Astrocyte (in vitro differentiated cells and primary cell): Measurements from ENCODE around the gene BEND5. TPM values are rescaled to one million over a fixed set of nuclear protein-coding genes. Genes with fewer than 3 reads are reported as not detected.

ENCODE experiments used
- DNase-seq: peaks from one replicate; pipeline ENCODE4 v3.0.0-alpha.2; 2010; ENCODE audit warnings: low read depth
- FAIRE-seq: peaks from 2 replicates; lab custom pipeline; 2011; peaks lifted over from hg19 to GRCh38; lab: Jason Lieb, UNC
- H2AFZ ChIP-seq: 2 replicates; pipeline ENCODE4 v1.6.0; 2012; ENCODE audit warnings: low read depth, low read length, inconsistent platforms
- H3K27ac ChIP-seq: 2 replicates; pipeline ENCODE4 v1.5.1; 2011; ENCODE audit warnings: low read depth, low read length, inconsistent platforms
- H3K27me3 ChIP-seq: 2 replicates; pipeline ENCODE4 v1.6.0; 2011; ENCODE audit warnings: low read length, inconsistent platforms; ENCODE audit not compliant: insufficient read depth
- H3K36me3 ChIP-seq: 2 replicates; pipeline ENCODE4 v1.5.1; 2011; ENCODE audit warnings: low read length, inconsistent platforms; ENCODE audit not compliant: insufficient read depth
- H3K4me1 ChIP-seq: 2 replicates; pipeline ENCODE4 v1.5.1; 2011; ENCODE audit warnings: low read length, inconsistent platforms; ENCODE audit not compliant: insufficient read depth
- H3K4me2 ChIP-seq: 2 replicates; pipeline ENCODE4 v1.6.0; 2012; ENCODE audit warnings: low read length, inconsistent platforms
- H3K4me3 ChIP-seq: 2 replicates; pipeline ENCODE4 v1.5.1; 2011; ENCODE audit warnings: low read depth, mild to moderate bottlenecking, low read length, inconsistent platforms; ENCODE audit not compliant: insufficient read depth
- H3K79me2 ChIP-seq: 2 replicates; pipeline ENCODE4 v1.6.0; 2012; ENCODE audit warnings: mild to moderate bottlenecking, low read length, inconsistent platforms; ENCODE audit not compliant: insufficient read depth
- H3K9ac ChIP-seq: 2 replicates; pipeline ENCODE4 v1.6.0; 2012; ENCODE audit warnings: mild to moderate bottlenecking, low read length, inconsistent platforms
- H3K9me3 ChIP-seq: 2 replicates; pipeline ENCODE4 v1.5.1; 2012; ENCODE audit warnings: low read depth, mild to moderate bottlenecking, low read length, inconsistent platforms; ENCODE audit not compliant: insufficient read depth
- H4K20me1 ChIP-seq: 2 replicates; pipeline ENCODE4 v1.6.0; 2012; ENCODE audit warnings: low read length, inconsistent platforms; ENCODE audit not compliant: insufficient read depth
- H3K27ac Mint-ChIP-seq: one replicate; pipeline ENCODE4 v1.8.0; 2021; ENCODE audit warnings: mild to moderate bottlenecking, mixed read lengths; ENCODE audit not compliant: unreplicated experiment
- H3K27me3 Mint-ChIP-seq: one replicate; pipeline ENCODE4 v1.8.0; 2021; ENCODE audit warnings: low read depth, mixed read lengths; ENCODE audit not compliant: unreplicated experiment
- H3K36me3 Mint-ChIP-seq: one replicate; pipeline ENCODE4 v1.8.0; 2021; ENCODE audit warnings: low read depth, mixed read lengths; ENCODE audit not compliant: unreplicated experiment
- H3K4me1 Mint-ChIP-seq: one replicate; pipeline ENCODE4 v1.8.0; 2021; ENCODE audit warnings: low read depth, mixed read lengths; ENCODE audit not compliant: unreplicated experiment
- H3K4me3 Mint-ChIP-seq: one replicate; pipeline ENCODE4 v1.8.0; 2021; ENCODE audit warnings: mild to moderate bottlenecking, moderate library complexity, mixed read lengths; ENCODE audit not compliant: unreplicated experiment
- H3K9me3 Mint-ChIP-seq: one replicate; pipeline ENCODE4 v1.8.0; 2021; ENCODE audit warnings: mild to moderate bottlenecking, mixed read lengths; ENCODE audit not compliant: unreplicated experiment
- EZH2 ChIP-seq: IDR thresholded peaks from 2 replicates; pipeline ENCODE4 v1.6.1; 2012; ENCODE audit warnings: mild to moderate bottlenecking, low read length, inconsistent platforms; ENCODE audit not compliant: insufficient read depth
- total RNA-seq: library from RNA; stranded (reverse); gene quantifications from 2 replicates; pipeline ENCODE4 v1.2.1, GENCODE V29; 2021
- TF ChIP-seq, protein P1 (sequence below): IDR thresholded peaks from 2 replicates; pipeline ENCODE4 v1.5.1; 2011; ENCODE audit warnings: low read depth, mild to moderate bottlenecking, inconsistent platforms, low read length, moderate library complexity; ENCODE audit not compliant: insufficient read depth

BEND5 gene
- total RNA-seq, 1 donor from 2014 or later = 1.4 TPM

DNA sequence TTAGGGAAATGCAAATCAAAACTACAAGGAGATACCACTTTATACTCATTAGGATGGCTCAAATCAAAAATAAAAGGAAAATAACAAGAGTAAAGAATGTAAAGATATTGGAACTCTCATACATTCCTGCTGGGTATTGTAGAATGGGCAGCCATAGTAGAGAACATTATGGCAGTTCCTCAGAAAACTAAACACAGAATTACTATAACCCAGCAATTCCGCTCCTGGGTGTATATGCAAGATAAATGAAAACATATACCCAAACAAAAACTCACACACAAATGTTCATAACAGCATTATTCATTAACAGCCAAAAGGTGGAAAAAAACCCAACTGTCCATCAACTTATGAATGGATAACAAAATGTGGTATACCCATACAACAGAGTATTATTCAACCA lies 11.4 kb downstream of the BEND5 start:
- Histone ChIP-seq H3K27ac (no peak overlapping the region), H3K4me3 (no peak overlapping the region), H3K4me1 (peaks cover 15% of the 10 kb centered on the region), H3K27me3 (no peaks in the 10 kb centered on the region), H3K9me3 (no peaks in the 10 kb centered on the region), H3K9ac (no peak overlapping the region), H2AFZ (no peak overlapping the region), H4K20me1 (no peaks in the 10 kb centered on the region), H3K4me2 (no peak overlapping the region), H3K79me2 (no peaks in the 10 kb centered on the region), H3K36me3 (no peaks in the 10 kb centered on the region)
- no peak overlapping the region for H3K4me3 Mint-ChIP-seq
- H3K27ac Mint-ChIP-seq = no peak overlapping the region
- H3K36me3 Mint-ChIP-seq = no peaks in the 10 kb centered on the region
- FAIRE-seq = no peak
- no peak for TF ChIP-seq EZH2
- H3K4me1 Mint-ChIP-seq = peaks cover 4% of the 10 kb centered on the region
- no peak for DNase-seq
- no peaks in the 10 kb centered on the region for H3K27me3 Mint-ChIP-seq
- H3K9me3 Mint-ChIP-seq = peaks cover 2% of the 10 kb centered on the region

DNA sequence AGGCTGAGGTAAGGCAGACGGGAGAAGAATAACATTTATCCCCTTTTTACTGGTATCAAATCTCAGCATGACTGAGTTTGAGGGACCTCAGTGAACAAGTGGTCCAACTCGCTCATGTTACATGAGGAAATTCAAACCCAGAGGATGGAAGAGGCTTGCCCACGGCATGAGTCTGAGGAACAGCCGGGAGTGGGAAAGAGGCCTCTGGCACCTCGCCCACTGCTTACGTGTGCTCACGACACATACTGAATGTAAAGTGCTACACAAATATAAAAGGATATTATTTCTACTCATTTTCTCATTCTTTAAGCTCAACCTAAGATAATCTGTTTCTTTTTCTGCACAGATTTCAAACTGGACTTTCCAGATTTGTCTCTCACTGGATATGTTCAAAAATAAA lies 14.7 kb downstream of the BEND5 start:
- Histone ChIP-seq H3K79me2 (no peaks in the 10 kb centered on the region), H3K36me3 (no peaks in the 10 kb centered on the region), H3K4me3 (no peak overlapping the region), H3K27me3 (no peaks in the 10 kb centered on the region), H4K20me1 (no peaks in the 10 kb centered on the region), H3K4me2 (peak overlapping the region; percentile 14), H2AFZ (no peak overlapping the region), H3K9ac (no peak overlapping the region), H3K9me3 (no peaks in the 10 kb centered on the region), H3K4me1 (peaks cover 15% of the 10 kb centered on the region), H3K27ac (no peak overlapping the region)
- H3K4me1 Mint-ChIP-seq = peaks cover 4% of the 10 kb centered on the region
- H3K27me3 Mint-ChIP-seq = peaks cover 2% of the 10 kb centered on the region
- no peak for FAIRE-seq
- H3K4me3 Mint-ChIP-seq = no peak overlapping the region
- TF ChIP-seq, protein P1, sequence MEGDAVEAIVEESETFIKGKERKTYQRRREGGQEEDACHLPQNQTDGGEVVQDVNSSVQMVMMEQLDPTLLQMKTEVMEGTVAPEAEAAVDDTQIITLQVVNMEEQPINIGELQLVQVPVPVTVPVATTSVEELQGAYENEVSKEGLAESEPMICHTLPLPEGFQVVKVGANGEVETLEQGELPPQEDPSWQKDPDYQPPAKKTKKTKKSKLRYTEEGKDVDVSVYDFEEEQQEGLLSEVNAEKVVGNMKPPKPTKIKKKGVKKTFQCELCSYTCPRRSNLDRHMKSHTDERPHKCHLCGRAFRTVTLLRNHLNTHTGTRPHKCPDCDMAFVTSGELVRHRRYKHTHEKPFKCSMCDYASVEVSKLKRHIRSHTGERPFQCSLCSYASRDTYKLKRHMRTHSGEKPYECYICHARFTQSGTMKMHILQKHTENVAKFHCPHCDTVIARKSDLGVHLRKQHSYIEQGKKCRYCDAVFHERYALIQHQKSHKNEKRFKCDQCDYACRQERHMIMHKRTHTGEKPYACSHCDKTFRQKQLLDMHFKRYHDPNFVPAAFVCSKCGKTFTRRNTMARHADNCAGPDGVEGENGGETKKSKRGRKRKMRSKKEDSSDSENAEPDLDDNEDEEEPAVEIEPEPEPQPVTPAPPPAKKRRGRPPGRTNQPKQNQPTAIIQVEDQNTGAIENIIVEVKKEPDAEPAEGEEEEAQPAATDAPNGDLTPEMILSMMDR = no peak
- no peak for TF ChIP-seq EZH2
- peak; percentile 39 for DNase-seq
- peaks cover 2% of the 10 kb centered on the region for H3K9me3 Mint-ChIP-seq
- H3K36me3 Mint-ChIP-seq = peaks cover 2% of the 10 kb centered on the region
- H3K27ac Mint-ChIP-seq = no peak overlapping the region

DNA sequence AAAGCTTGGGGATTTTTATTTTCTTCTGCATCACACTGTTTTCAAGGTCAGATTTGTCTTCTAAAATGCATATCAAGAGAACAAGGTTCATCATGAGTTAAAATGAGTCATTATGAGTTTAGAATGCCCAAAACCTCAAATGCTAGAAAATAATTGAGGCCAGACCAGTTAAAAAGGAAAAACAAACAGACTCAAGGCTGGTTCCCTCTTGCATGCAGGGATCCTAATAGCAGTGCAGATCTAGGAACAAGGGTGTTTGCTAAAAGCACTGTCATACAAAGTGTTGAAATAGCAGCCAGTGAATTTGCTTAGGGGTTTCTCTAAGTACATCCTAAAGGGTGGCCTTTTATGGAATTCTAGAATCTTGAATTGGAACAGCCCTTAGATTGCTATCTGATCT lies 15.3 kb downstream of the BEND5 start:
- Histone ChIP-seq H3K27ac (no peak overlapping the region), H3K9me3 (no peaks in the 10 kb centered on the region), H3K27me3 (no peaks in the 10 kb centered on the region), H3K4me1 (peaks cover 15% of the 10 kb centered on the region), H3K79me2 (no peaks in the 10 kb centered on the region), H3K9ac (no peak overlapping the region), H3K36me3 (no peaks in the 10 kb centered on the region), H4K20me1 (no peaks in the 10 kb centered on the region), H3K4me2 (peak overlapping the region; percentile 14), H3K4me3 (no peak overlapping the region), H2AFZ (no peak overlapping the region)
- Mint-ChIP-seq H3K36me3 (peaks cover 2% of the 10 kb centered on the region), H3K27ac (no peak overlapping the region), H3K9me3 (peaks cover 2% of the 10 kb centered on the region), H3K4me3 (no peak overlapping the region), H3K4me1 (peaks cover 4% of the 10 kb centered on the region), H3K27me3 (peaks cover 2% of the 10 kb centered on the region)
- DNase-seq (peak; percentile 67), FAIRE-seq (peak; percentile 63)
- TF ChIP-seq EZH2 = no peak

DNA sequence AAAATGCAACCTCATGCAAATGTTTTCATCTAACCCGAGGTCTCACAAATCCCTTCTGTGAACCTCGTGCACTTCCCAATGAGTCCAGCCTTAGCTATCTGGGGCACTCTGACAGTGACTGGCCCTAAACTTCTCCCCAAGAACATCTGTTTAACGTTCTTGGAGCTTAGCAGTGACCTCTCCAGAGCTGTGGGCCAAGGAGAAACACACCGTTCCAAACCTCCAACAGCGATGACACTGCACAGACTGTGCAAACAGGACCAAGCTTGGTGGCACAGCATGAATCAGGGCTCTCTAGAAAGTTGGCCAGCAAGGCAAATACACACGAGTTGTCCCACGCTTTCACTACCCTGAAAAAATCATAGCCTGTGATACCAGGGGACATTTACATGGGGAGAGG lies 15.8 kb downstream of the BEND5 start:
- H3K27ac ChIP-seq = no peak overlapping the region
- Mint-ChIP-seq H3K9me3 (peaks cover 2% of the 10 kb centered on the region), H3K27ac (no peak overlapping the region), H3K4me3 (no peak overlapping the region), H3K4me1 (peaks cover 4% of the 10 kb centered on the region), H3K36me3 (peaks cover 2% of the 10 kb centered on the region), H3K27me3 (peaks cover 2% of the 10 kb centered on the region)
- no peaks in the 10 kb centered on the region for H3K9me3 ChIP-seq
- TF ChIP-seq, protein P1 = no peak
- TF ChIP-seq EZH2 = no peak
- peaks cover 15% of the 10 kb centered on the region for H3K4me1 ChIP-seq
- no peak overlapping the region for H2AFZ ChIP-seq
- H3K4me2 ChIP-seq = peak overlapping the region; percentile 6
- FAIRE-seq = no peak
- no peak overlapping the region for H3K9ac ChIP-seq
- H3K27me3 ChIP-seq = no peaks in the 10 kb centered on the region
- H3K4me3 ChIP-seq = no peak overlapping the region
- H4K20me1 ChIP-seq = no peaks in the 10 kb centered on the region
- no peaks in the 10 kb centered on the region for H3K36me3 ChIP-seq
- no peaks in the 10 kb centered on the region for H3K79me2 ChIP-seq
- no peak for DNase-seq
